Chondrocyte (in vitro differentiated cells): ENCODE data around the gene WNT7A. TPM values are rescaled to one million over a fixed set of nuclear protein-coding genes. Genes with fewer than 3 reads are reported as not detected.

Experiments used
- DNase-seq: peaks from one replicate; pipeline ENCODE4 v3.0.0; 2021; ENCODE audit warnings: mixed read lengths, low spot score
- H3K27ac Mint-ChIP-seq: one replicate; pipeline ENCODE4 v1.8.0; 2021; ENCODE audit warnings: mild to moderate bottlenecking, moderate library complexity, mixed read lengths; ENCODE audit not compliant: unreplicated experiment
- H3K27me3 Mint-ChIP-seq: 2 replicates; pipeline ENCODE4 v1.8.0; 2021; ENCODE audit warnings: low read depth, mixed read lengths
- H3K36me3 Mint-ChIP-seq: 2 replicates; pipeline ENCODE4 v1.8.0; 2021; ENCODE audit warnings: low read depth, mixed read lengths
- H3K4me1 Mint-ChIP-seq: 2 replicates; pipeline ENCODE4 v1.8.0; 2021; ENCODE audit warnings: low read depth, mild to moderate bottlenecking, mixed read lengths
- H3K4me3 Mint-ChIP-seq: one replicate; pipeline ENCODE4 v1.8.0; 2021; ENCODE audit warnings: mild to moderate bottlenecking, moderate library complexity, mixed read lengths; ENCODE audit not compliant: unreplicated experiment
- H3K9me3 Mint-ChIP-seq: 2 replicates; pipeline ENCODE4 v1.8.0; 2021; ENCODE audit warnings: low read depth, mixed read lengths
- total RNA-seq: library from RNA; stranded (reverse); gene quantifications from 3 replicates; pipeline ENCODE4 v1.2.1, GENCODE V29; 2021
- TF ChIP-seq, protein P1 (sequence below): fragments of 200-600 bp; sonication (generic); IDR thresholded peaks from 2 replicates; pipeline ENCODE4 v1.5.0; 2021; ENCODE audit warnings: antibody characterized with exemption, mild to moderate bottlenecking, moderate library complexity

WNT7A gene
- total RNA-seq, 1 donor from 2014 or later, result not detected

DNA sequence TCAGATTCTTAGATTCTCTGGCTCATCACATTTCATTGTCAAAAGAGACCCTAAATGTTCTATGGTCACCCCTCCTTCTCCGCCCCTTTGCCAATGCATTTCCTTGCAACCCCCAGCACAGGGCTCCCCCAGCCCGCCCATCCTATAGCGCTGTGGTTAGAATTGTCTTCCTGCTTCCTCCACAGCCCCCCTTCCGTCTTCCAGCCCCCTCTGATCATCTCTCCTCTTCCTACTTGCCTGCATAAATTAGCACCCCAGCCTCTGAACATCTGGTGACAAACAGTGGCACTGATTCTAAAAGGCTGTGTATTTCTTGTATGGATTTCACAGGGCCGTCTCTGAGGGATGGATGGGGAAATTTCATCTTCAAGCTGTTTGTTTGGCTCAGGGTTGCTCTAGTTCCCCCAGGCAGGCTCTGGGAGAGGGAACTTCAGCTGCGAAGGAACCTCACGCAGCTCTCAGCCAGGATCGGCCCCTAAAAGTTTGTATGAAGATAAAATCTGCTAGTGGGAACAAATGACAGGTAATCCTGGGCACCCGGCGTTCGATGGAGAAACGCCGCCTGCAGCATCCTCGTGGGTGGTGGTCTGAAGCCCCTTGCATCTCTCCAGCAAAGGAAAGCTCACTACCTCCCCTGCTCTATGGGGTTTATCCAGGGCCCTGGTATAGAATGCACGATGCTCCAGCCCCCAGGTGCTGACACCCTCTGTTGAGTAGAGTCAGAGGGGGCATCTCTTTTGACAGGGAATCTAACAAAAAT, 83.0 kb downstream of the WNT7A start:
- Mint-ChIP-seq H3K4me1 (no peaks in the 10 kb centered on the region), H3K36me3 (no peaks in the 10 kb centered on the region), H3K9me3 (no peaks in the 10 kb centered on the region), H3K4me3 (no peak overlapping the region), H3K27ac (no peak overlapping the region), H3K27me3 (peaks cover 43% of the 10 kb centered on the region)
- peak; percentile 51 for DNase-seq
- TF ChIP-seq, protein P1, sequence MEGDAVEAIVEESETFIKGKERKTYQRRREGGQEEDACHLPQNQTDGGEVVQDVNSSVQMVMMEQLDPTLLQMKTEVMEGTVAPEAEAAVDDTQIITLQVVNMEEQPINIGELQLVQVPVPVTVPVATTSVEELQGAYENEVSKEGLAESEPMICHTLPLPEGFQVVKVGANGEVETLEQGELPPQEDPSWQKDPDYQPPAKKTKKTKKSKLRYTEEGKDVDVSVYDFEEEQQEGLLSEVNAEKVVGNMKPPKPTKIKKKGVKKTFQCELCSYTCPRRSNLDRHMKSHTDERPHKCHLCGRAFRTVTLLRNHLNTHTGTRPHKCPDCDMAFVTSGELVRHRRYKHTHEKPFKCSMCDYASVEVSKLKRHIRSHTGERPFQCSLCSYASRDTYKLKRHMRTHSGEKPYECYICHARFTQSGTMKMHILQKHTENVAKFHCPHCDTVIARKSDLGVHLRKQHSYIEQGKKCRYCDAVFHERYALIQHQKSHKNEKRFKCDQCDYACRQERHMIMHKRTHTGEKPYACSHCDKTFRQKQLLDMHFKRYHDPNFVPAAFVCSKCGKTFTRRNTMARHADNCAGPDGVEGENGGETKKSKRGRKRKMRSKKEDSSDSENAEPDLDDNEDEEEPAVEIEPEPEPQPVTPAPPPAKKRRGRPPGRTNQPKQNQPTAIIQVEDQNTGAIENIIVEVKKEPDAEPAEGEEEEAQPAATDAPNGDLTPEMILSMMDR, result no peak

DNA sequence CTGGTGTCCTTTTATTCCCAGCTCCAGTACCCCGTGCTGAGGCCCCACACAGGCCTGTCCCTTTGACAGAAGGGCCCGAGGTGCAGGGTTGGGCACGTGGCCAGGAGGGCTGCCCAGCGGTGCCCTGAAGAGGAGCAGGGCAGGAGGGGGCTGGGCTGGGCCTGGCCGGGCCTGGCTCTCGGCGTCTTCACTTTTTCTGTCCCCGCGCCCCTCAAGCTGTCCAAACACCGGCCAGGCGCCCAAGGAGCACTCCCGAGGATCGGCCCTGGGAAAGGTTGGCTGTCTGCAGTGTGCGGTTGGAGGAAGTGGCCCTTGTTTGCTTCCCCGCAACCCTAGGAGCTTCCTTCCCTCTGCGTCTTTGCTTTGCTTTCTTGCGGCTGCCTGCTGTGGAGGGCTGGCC, 84.1 kb downstream of the WNT7A start:
- H3K4me3 Mint-ChIP-seq, result no peak overlapping the region
- TF ChIP-seq, protein P1, result no peak
- peak; percentile 89 for DNase-seq

DNA sequence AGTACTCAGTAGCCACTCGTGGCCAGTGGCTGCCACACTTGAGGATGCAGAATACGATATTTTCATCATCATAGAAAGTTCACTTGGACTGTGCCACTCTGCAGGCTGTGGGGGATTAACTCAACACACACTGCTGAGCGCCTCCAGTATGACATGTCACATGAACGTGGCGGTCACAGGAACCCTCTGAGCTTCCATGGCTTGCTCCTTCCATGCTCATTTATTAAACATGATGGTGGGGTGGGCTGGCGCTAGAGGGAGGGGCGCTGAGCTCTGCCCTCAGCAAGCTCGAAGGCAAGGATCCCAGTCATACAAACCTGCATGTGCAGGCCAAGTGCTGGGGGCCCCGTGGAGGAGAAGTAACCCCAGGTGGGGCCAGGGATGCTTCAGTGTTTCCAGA, 85.5 kb downstream of the WNT7A start:
- Mint-ChIP-seq H3K9me3 (no peaks in the 10 kb centered on the region), H3K36me3 (no peaks in the 10 kb centered on the region), H3K4me1 (no peaks in the 10 kb centered on the region), H3K27me3 (peaks cover 52% of the 10 kb centered on the region), H3K4me3 (no peak overlapping the region), H3K27ac (no peak overlapping the region)
- DNase-seq, result peak; percentile 53
- TF ChIP-seq, protein P1, result no peak

More for the DNA sequence above, 84.1 kb downstream of the WNT7A start:
- H3K27me3 Mint-ChIP-seq, result peaks cover 50% of the 10 kb centered on the region
- no peaks in the 10 kb centered on the region for H3K4me1 Mint-ChIP-seq
- H3K9me3 Mint-ChIP-seq, result no peaks in the 10 kb centered on the region
- no peaks in the 10 kb centered on the region for H3K36me3 Mint-ChIP-seq
- no peak overlapping the region for H3K27ac Mint-ChIP-seq

DNA sequence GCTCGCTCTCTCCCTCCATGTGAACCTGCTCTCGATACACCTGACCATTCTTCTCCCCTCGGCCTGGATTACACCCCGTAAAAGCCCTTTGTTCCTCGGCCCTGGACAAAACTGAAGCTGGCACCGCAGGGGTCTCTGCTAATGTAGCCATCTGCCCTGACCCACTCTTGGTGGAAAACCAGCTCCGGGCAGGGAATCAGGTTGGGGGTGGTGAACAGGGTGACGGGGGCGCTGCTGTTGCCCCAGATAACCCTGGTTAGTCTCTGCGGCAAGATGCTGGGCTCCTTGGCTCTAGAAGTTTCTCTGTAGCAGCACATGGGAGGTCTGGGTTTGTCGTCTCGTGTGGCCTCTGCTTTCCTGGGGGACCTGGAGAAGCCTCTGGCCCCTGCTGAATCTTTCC, 86.4 kb downstream of the WNT7A start:
- no peak overlapping the region for H3K4me3 Mint-ChIP-seq
- no peaks in the 10 kb centered on the region for H3K9me3 Mint-ChIP-seq
- peak; percentile 68 for DNase-seq
- no peaks in the 10 kb centered on the region for H3K36me3 Mint-ChIP-seq
- no peak overlapping the region for H3K27ac Mint-ChIP-seq
- TF ChIP-seq, protein P1, result no peak
- H3K27me3 Mint-ChIP-seq, result peaks cover 53% of the 10 kb centered on the region
- no peaks in the 10 kb centered on the region for H3K4me1 Mint-ChIP-seq

DNA sequence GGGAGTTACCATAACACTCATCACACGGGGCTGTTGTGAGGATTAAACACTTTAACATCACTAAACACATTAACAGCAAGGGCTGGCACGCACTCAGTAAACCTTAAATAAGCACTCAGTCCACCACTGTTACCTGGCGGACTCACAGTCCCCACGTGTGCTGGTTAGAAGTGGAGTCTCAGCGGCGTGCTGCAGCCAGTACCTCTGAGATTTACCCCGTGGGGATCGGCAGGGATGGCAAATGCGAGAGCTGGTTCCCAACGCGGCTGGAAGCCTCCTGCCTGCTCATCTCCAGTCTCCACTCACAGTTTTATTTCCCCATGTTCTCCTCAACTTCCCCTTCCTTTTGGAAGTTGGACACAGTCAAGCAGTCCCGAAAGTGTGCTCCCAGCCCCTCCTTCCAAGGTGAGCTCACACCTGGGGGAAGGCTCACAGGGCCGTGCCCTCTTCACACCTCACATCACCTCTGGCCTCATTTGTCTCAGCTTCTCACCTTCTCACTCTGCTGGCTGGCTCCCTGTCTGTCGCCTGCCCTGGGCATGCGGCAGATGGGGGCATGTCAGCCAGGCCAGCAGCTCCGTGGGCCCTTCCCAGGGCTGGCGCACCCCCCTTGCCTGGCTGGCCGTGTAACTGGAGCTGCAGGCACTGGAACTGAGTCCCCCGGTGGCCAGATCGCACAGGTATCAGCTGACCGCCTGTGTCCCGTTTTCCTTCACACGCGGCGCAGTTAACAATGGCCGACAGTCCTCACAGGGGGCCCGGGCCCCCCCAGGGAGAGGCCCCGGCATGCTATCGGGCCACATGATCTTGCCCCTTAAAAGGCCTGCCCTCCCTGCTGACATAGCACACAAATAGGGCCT, 87.1 kb downstream of the WNT7A start:
- Mint-ChIP-seq H3K27me3 (peaks cover 53% of the 10 kb centered on the region), H3K4me3 (no peak overlapping the region), H3K36me3 (no peaks in the 10 kb centered on the region)

More for the DNA sequence above, 87.1 kb downstream of the WNT7A start:
- Mint-ChIP-seq H3K27ac (no peak overlapping the region), H3K4me1 (no peaks in the 10 kb centered on the region), H3K9me3 (no peaks in the 10 kb centered on the region)
- TF ChIP-seq, protein P1, result no peak
- DNase-seq, result peak; percentile 69
